HepG2 (cell line): ENCODE measurements around the gene WSB2.

Source experiments
- DNMT1 ChIP-seq: sonication (generic); formaldehyde crosslinking; IDR thresholded peaks from 2 replicates; pipeline ENCODE4 v1.5.1; 2020; ENCODE audit warnings: mild to moderate bottlenecking, missing genetic modification reagents
- POGZ ChIP-seq: sonication (generic); formaldehyde crosslinking; IDR thresholded peaks from 2 replicates; pipeline ENCODE4 v1.4.0; 2020; ENCODE audit warnings: mild to moderate bottlenecking, missing genetic modification reagents
- POLR2AphosphoS5 ChIP-seq: IDR thresholded peaks from 2 replicates; pipeline ENCODE4 v1.6.1; 2012; ENCODE audit warnings: low read depth, low read length
- TAF1 ChIP-seq: sonication (generic); formaldehyde crosslinking; IDR thresholded peaks from 2 replicates; pipeline ENCODE4 v1.4.0; 2020; ENCODE audit warnings: missing genetic modification reagents
- TGIF2 ChIP-seq: IDR thresholded peaks from 2 replicates; pipeline ENCODE4 v1.6.1; 2016; ENCODE audit warnings: control low read depth, missing compliant biosample characterization
- ZNF83 ChIP-seq: sonication (generic); formaldehyde crosslinking; IDR thresholded peaks from 2 replicates; pipeline ENCODE4 v1.4.0; 2020; ENCODE audit warnings: missing genetic modification reagents, mild to moderate bottlenecking, borderline replicate concordance
- TF ChIP-seq, protein P1 (sequence below): sonication (generic); formaldehyde crosslinking; IDR thresholded peaks from 2 replicates; pipeline ENCODE4 v1.5.0; 2020; ENCODE audit warnings: mild to moderate bottlenecking, missing genetic modification reagents, moderate library complexity

DNA sequence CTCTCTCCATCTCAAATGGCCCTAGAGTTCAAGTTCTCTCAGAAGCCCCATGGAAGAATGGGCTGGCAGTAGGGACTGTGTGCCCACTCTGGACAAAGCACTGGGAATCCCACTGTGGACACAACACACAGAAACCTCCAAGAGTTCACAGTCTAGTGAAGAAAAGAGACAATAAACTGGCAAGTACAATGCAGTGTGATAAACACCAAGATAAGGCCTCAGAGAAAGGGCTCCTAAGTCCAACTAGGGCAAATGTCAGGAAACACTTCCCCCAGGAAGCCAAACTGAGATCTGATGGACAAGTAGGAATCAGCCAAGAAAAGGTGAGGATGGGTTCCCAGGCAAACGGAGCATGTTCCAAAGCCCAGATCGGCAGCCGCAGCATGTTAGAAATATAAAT lies 37.4 kb upstream of the WSB2 start:
- TF ChIP-seq ZNF83 (no peak), DNMT1 (CRISPR knock-in tag) (no peak), TAF1 (CRISPR knock-in tag) (no peak), POGZ (CRISPR knock-in tag) (no peak), TGIF2 (no peak), POLR2AphosphoS5 (no peak)
- TF ChIP-seq, protein P1, sequence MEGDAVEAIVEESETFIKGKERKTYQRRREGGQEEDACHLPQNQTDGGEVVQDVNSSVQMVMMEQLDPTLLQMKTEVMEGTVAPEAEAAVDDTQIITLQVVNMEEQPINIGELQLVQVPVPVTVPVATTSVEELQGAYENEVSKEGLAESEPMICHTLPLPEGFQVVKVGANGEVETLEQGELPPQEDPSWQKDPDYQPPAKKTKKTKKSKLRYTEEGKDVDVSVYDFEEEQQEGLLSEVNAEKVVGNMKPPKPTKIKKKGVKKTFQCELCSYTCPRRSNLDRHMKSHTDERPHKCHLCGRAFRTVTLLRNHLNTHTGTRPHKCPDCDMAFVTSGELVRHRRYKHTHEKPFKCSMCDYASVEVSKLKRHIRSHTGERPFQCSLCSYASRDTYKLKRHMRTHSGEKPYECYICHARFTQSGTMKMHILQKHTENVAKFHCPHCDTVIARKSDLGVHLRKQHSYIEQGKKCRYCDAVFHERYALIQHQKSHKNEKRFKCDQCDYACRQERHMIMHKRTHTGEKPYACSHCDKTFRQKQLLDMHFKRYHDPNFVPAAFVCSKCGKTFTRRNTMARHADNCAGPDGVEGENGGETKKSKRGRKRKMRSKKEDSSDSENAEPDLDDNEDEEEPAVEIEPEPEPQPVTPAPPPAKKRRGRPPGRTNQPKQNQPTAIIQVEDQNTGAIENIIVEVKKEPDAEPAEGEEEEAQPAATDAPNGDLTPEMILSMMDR (CRISPR knock-in tag): no peak
